HepG2 (cell line): ENCODE data around the gene MRPL20. TPM values are rescaled to one million over a fixed set of nuclear protein-coding genes. Genes with fewer than 3 reads are reported as not detected.

Source experiments
- HBP1 ChIP-seq: IDR thresholded peaks from 2 replicates; pipeline ENCODE4 v1.6.1; 2016; ENCODE audit warnings: low read depth, control low read depth
- HOXA3 ChIP-seq: sonication (generic); formaldehyde crosslinking; IDR thresholded peaks from 2 replicates; pipeline ENCODE4 v1.5.0; 2020; ENCODE audit warnings: missing genetic modification reagents
- JARID2 ChIP-seq: sonication (generic); formaldehyde crosslinking; IDR thresholded peaks from 2 replicates; pipeline ENCODE4 v1.8.1; 2023; ENCODE audit warnings: missing genetic modification reagents, inconsistent platforms; ENCODE audit not compliant: insufficient replicate concordance
- KDM2A ChIP-seq: sonication (generic); formaldehyde crosslinking; IDR thresholded peaks from 2 replicates; pipeline ENCODE4 v1.4.0; 2020; ENCODE audit warnings: low read depth, missing genetic modification reagents, borderline replicate concordance
- PHF8 ChIP-seq: sonication (generic); formaldehyde crosslinking; IDR thresholded peaks from 2 replicates; pipeline ENCODE4 v1.5.0; 2020; ENCODE audit warnings: missing genetic modification reagents
- PITX1 ChIP-seq: sonication (generic); formaldehyde crosslinking; IDR thresholded peaks from 2 replicates; pipeline ENCODE4 v1.5.1; 2020; ENCODE audit warnings: mild to moderate bottlenecking, missing genetic modification reagents
- POLR2A ChIP-seq, 2 experiments: IDR thresholded peaks; 2 replicates each; pipeline ENCODE4 v1.6.1; 2011; ENCODE audit warnings: low read depth in 2 of 2, low read length in 2 of 2, mild to moderate bottlenecking in 1 of 2, moderate library complexity in 1 of 2; ENCODE audit not compliant: insufficient read depth in 1 of 2
- SALL1 ChIP-seq: sonication (generic); formaldehyde crosslinking; IDR thresholded peaks from 2 replicates; pipeline ENCODE4 v1.8.0; 2022; ENCODE audit warnings: mild to moderate bottlenecking, missing genetic modification reagents
- TAF15 ChIP-seq: fragments of 200-400 bp; formaldehyde crosslinking; IDR thresholded peaks from one replicate; pipeline ENCODE4 v1.6.1; 2018; ENCODE audit warnings: mild to moderate bottlenecking, low read depth, low read length; ENCODE audit not compliant: poor library complexity, severe bottlenecking
- TBX2 ChIP-seq: sonication (generic); formaldehyde crosslinking; IDR thresholded peaks from 2 replicates; pipeline ENCODE4 v1.5.0; 2020; ENCODE audit warnings: missing genetic modification reagents, mild to moderate bottlenecking, borderline replicate concordance
- ZBTB39 ChIP-seq: sonication (generic); formaldehyde crosslinking; IDR thresholded peaks from 2 replicates; pipeline ENCODE4 v1.5.0; 2020; ENCODE audit warnings: missing genetic modification reagents
- ZNF292 ChIP-seq: sonication (generic); formaldehyde crosslinking; IDR thresholded peaks from 2 replicates; pipeline ENCODE4 v1.8.1; 2022; ENCODE audit warnings: mild to moderate bottlenecking, low read depth, missing genetic modification reagents, borderline replicate concordance
- ZNF451 ChIP-seq: sonication (generic); formaldehyde crosslinking; IDR thresholded peaks from 2 replicates; pipeline ENCODE4 v1.5.0; 2020; ENCODE audit warnings: mild to moderate bottlenecking, missing genetic modification reagents
- ZNF766 ChIP-seq: sonication (generic); formaldehyde crosslinking; IDR thresholded peaks from 2 replicates; pipeline ENCODE4 v1.5.0; 2020; ENCODE audit warnings: missing genetic modification reagents, borderline replicate concordance
- polyA plus RNA-seq, 8 experiments: library from polyadenylated mRNA; depleted of rRNA in 3 of 8; stranded (reverse) in 7 of 8; unstranded in 1 of 8; fragments of >200 nt; fragmentation: Illumina TruSeq in 4 of 8; extraction: Trizol in 4 of 8; gene quantifications; 2 replicates each; pipeline versions ENCODE4 v1.2.1 to v1.2.3, GENCODE V29; 2011 to 2016; ENCODE audit warnings: low read depth in 4 of 8, missing spikeins in 1 of 8, mixed read lengths in 1 of 8; ENCODE audit not compliant: insufficient read depth in 1 of 8
- total RNA-seq, 5 experiments: library from RNA; depleted of rRNA; stranded (reverse); fragments of >200 nt; fragmentation: Illumina TruSeq; extraction: Trizol; gene quantifications; 2 replicates each; pipeline ENCODE4 v1.2.3, GENCODE V29; 2016; ENCODE audit warnings: low read depth in 1 of 5
- TF ChIP-seq, protein P1 (sequence below): sonication (generic); formaldehyde crosslinking; IDR thresholded peaks from 2 replicates; pipeline ENCODE4 v1.5.0; 2020; ENCODE audit warnings: missing genetic modification reagents, mild to moderate bottlenecking, borderline replicate concordance

Gene MRPL20
- total and polyA plus RNA-seq, 2 of the 13 experiments (the other 11 are each of a cell fraction or from before 2014, with no cell fraction given) = 59.2 to 127 TPM

DNA sequence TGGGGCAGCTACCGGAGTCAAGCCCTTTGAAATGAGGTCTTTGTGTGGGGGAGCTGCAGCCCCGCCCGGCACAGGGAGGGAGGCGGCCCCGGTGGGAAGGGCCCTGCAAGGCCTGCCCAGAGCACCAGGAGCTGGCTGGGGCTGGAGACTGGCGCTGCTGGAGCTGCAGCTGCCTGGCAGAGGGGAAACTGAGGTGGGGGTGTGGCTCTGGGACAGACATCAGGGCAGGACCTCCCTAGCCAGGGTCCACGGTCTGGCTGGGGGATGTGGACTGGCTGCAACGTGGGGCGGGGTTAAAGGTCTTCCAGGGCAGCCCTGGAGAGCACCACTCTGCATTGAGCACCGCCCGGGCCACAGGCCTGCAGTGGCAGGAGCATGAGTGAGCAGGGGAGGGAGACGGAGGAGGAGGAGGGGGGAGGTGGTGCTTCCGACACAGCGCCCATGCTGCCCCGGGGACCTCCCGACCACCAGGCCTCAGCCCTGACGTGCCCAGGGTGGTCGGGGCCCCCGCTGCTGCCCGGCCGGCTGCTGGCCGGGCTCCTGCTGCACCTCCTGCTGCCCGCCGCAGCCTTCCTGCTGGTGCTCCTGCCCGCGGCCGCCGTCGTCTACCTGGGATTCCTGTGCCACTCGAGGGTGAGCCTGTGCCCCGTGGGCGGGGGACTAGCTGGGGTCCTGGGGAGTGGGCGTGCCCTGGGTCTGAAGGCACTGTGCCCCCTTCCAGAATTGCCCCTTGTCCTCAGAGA is 18.8 kb upstream of the MRPL20 start (continued):
- TF ChIP-seq ZNF451 (CRISPR knock-in tag) (peak; percentile 77; the same call in 1 of the 2 replicates), JARID2 (CRISPR knock-in tag) (no peak), HBP1 (CRISPR knock-in tag) (peak; percentile 22; the same call in 1 of the 2 replicates), ZNF292 (CRISPR knock-in tag) (peak; percentile 76), HOXA3 (no peak; the same call in 1 of the 2 replicates), SALL1 (CRISPR knock-in tag) (peak; percentile 56; the same call in 1 of the 2 replicates), KDM2A (no peak; the same call in 1 of the 2 replicates), TBX2 (CRISPR knock-in tag) (no peak; the same call in 1 of the 2 replicates), PITX1 (CRISPR knock-in tag) (peak; percentile 15; the same call in 1 of the 2 replicates), ZNF766 (CRISPR knock-in tag) (no peak), ZBTB39 (CRISPR knock-in tag) (peak; percentile 40; the same call in 1 of the 2 replicates), TAF15 (no peak), PHF8 (CRISPR knock-in tag) (peak; percentile 60), POLR2A (IDR thresholded peaks at IDR 0.05; ENCODE audit: insufficient read depth in 1 of 2, low read depth in 2 of 2, low read length in 2 of 2) (peak in 1 of 2 experiments; percentile 36; a peak in 1 of 4 replicates)
- TF ChIP-seq, protein P1, sequence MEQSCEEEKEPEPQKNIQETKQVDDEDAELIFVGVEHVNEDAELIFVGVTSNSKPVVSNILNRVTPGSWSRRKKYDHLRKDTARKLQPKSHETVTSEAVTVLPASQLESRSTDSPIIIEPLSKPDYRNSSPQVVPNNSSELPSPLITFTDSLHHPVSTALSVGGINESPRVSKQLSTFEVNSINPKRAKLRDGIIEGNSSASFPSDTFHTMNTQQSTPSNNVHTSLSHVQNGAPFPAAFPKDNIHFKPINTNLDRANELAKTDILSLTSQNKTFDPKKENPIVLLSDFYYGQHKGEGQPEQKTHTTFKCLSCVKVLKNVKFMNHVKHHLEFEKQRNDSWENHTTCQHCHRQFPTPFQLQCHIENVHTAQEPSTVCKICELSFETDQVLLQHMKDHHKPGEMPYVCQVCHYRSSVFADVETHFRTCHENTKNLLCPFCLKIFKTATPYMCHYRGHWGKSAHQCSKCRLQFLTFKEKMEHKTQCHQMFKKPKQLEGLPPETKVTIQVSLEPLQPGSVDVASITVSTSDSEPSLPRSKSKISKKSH (CRISPR knock-in tag) = peak; percentile 44; the same call in 1 of the 2 replicates
